GM18907 (cell line): ENCODE data around the gene TRPV5.

Source experiments
- ATAC-seq: cut with Tn5 transposase; IDR thresholded peaks from one replicate; pipeline ENCODE4 v1.9.1; 2021; ENCODE audit warnings: mild to moderate bottlenecking, moderate library complexity; ENCODE audit not compliant: unreplicated experiment

The TRPV5 gene

DNA sequence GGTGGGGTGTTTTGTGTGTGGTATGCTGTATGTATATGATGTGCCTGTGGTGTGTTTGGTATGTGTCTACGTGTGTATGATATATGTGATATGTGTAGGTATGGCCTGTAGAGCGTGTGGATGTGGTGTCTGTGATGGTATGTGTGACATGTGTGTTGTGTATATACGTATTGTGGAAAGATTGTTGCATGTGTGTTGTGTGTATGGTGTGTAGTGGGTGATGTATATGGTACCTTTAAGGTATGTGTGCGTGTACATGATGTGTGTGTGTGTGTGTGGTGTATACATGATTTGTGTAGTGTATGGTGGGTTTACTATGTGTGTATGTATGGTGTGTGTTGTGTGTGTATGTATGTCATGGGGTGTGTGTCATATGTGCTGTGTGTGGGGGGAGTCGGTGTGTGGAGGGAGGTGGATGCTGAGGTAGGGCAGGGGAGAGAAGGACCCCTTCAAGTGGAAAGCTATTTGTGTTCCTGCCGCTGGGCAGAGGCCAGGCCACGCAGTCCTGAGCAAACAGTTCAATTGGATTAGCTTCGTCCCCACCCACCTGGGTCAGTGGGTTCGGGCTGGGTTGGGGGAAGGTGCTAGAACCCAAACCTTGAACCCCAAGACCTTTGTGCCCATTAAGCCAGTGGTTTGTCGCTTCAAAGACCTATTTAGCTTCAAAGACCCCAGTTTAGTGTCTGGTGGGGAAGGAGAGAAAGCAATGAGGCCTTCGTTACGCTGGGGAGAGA, 46.1 kb downstream of the TRPV5 start:
- no peak for ATAC-seq

DNA sequence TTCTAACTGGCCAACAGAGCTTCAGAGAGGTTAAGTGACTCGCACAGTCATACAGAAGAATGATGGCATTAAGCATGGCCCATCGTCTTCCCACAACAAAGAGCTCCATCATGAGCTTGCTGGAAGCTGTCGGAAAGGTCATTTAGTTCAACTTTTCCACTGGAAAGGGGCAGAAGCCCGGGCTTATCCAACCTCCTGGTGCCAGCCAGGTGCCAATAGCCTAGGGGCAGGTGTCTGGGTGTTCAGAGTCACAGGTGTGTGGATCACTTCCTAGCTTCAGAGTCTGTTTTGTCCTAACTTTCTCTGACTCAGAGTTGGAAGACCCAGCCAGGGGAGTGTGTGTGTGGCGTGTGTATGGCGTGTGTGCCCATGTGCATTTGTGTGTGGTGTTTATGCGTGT, 46.7 kb downstream of the TRPV5 start:
- no peak for ATAC-seq

- ATAC-seq: no peak
Measured at GRCh38 chr7:142885311-142886230, 48.0 kb downstream of the TRPV5 start, which contains the start of gene TRPV6. Gene TRPV6 (minus strand): TSS chr7:142885745.

GRCh38 chr7:142884286-142884640, 49.3 kb downstream of the TRPV5 start:
- ATAC-seq: no peak

DNA sequence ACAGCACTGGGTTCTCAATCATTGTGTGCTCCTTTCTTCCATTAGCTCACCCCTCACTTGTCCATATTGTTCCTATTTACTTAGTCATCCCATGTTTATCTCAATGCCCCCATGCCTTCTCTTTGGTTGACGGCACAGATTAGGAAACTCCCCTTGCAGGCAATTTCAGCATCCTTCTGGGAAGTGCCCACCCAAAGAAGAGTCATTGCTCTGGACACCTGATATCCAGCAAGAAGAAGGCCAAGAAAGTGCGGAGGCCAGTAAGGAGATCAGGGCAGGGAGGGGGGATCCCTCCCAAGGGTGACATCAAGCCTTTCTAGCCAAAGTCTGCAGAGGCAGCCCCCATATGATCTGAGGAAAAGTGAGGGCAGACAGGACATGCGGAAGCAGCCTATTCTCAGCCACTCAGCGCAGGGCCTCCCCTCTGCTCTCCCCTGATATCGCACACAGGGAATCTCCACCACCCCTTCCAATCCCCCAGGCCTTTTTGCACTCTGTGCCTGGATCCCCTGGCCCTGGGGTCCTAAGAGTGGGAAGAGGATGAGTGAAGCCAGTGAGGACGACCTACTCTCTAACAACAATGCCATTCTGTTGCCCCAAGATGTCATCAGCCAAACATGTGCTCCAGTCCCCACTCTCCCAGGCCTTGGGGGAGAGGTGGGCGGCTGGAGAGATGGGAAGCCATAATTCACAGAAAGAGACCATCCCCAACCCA, 49.8 kb downstream of the TRPV5 start:
- ATAC-seq: no peak

GRCh38 chr7:142883145-142883544, 50.4 kb downstream of the TRPV5 start:
- ATAC-seq: no peak

- ATAC-seq: no peak
Measured at GRCh38 chr7:142882338-142882678, 51.2 kb downstream of the TRPV5 start.

DNA sequence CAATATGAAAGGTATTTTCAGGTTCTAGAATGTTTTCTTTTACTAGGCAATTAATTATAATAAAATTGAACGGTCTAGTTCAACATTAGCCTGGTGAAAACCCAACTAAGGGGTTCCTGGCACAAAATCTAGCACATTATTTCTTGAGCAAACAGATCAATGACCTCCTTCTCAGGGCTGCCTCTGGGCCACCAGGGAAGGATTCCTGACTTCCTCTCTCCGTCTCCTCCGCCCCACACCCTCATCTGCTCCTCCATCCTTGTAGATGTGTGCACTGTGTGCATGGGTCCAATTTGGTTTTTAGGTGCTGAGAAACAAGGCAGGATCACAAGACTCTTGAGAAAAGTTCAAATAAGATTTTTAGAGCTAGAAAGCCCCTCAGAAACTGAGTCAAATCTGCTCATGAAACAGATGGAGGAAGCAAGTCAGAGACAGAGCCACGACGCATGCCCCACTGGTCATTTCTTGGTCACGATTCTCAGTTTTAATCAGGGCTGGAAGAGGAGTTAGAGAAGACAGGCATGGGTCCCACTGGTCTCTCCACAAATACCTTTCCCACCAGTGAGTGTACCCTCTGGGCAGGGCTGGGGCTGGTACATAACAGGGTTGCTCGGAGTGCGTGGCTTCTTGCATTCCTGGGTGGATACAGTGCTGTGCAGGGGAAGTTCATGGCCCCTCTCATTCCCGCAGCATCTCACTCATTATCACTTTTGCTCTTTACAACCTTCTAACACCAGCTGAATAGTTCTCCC, 51.8 kb downstream of the TRPV5 start:
- ATAC-seq: no peak

- no peak for ATAC-seq
Measured at GRCh38 chr7:142880876-142881505, 52.6 kb downstream of the TRPV5 start.

- no peak for ATAC-seq
Measured at GRCh38 chr7:142879060-142879459, 54.5 kb downstream of the TRPV5 start.

DNA sequence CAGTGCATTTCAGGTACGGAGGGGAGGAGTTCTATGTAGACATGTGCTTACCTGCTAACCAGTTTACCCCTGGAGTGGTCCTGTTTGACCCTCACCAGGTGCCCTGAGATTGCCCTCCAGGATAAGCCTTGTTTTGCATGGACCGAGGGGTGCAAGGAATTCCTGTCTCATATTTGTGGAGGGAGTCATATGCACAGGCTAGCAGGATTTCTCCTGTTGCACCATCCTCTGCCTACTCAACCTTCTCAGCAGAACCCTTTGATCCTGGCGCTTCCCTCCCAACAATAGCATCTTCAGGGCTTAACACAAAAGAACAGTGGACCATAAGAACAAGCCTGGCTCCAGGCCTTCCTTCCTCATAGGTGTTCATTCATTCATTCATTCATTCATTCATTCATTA, 55.2 kb downstream of the TRPV5 start:
- no peak for ATAC-seq

DNA sequence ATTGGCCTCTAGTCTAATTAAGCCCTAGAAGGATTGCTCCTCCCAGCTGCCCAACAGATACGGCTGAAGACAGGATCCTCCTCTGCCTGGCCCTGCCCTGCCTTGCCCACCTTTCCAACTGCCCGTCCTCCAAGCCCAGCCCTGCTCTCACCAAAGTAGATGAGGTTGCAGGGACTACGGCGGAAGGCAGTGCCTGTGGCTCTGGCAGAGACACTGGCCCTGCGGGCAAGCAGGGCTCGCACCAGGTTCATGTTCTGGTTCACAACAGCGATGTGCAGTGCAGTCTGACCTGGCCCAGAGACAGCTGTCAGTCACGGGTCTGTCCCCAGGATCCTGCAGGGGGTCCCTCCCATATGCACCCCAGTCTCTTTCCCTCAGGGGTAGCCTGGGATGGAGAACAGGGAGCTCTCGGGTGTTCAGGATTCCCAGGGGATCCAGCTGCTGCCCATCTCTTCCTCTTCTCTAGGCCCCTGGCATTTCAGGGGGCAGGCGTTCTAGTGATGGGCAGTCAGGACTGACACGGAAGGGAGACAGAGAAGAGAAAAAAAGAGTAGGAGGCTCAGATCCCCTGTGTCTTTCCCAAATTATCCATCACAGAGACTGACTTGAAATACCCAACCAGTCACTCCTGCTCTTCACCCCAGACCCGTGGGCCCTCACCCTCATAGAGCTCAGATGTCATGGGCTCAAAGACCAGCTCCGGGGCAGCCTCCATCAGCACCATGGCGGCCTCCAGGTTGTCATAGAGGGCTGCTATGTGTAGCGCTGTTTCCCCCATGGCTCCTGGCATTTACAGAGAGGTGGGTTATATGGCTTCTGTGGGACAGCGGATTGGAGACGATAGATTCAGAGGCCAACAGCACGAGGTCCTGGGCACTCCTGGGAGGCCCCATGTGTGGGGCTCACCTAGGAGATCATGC, 56.3 kb downstream of the TRPV5 start:
- no peak for ATAC-seq

DNA sequence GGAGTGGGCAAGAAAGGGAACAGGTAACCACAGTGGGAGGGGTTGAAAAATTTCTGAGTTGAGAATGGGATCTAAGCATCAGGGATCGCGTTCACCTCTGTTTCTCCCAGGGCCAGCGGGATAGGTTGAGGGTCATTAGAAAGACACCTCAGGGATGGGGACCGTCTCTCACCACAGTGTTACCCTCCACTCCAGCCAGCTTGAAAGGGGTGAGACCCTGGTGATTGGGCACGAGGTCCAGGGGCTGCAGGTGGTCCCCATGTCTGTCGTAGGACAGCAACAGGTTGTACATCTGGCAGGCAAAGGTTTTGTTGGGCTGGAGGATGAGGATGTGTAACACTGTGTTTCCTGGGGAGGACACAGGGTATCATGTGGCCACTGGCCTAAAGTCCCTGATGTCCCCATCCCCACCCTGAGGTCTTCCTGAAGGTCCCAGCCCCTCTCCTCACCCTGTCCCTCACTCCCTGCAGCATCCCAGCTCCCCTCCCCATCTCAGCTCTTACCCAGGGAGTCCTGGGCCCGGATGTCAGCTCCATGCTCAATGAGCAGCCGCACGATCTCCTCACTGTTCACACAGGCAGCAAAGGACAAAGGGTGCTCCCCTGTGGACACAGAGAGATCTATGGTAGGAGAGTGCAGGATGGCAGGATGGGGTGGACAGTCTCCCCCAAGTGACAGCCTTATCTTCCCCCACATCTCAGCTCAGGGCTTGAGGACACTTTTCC, 57.1 kb downstream of the TRPV5 start:
- ATAC-seq: no peak

- ATAC-seq: no peak
Measured at GRCh38 chr7:142875456-142875855, 58.1 kb downstream of the TRPV5 start.

DNA sequence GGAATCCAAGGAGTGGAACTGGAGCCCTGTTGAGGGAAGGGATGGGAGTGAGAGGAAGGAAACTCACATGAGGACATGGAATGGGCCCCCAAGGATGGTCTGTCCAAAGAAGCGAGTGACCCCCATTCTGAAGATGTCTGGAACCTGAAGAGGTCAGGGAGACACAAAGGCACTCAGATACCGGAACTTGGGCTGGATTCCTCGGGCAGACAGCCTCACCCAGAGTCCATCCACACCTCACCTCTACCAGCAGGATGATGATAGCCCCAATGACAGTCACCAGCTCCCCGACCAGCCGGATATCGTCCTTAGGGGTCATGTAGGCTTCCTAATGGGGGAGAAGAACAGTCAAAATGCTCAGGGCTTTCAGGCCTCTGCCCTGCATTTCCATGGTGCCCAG, 58.7 kb downstream of the TRPV5 start:
- ATAC-seq: no peak

DNA sequence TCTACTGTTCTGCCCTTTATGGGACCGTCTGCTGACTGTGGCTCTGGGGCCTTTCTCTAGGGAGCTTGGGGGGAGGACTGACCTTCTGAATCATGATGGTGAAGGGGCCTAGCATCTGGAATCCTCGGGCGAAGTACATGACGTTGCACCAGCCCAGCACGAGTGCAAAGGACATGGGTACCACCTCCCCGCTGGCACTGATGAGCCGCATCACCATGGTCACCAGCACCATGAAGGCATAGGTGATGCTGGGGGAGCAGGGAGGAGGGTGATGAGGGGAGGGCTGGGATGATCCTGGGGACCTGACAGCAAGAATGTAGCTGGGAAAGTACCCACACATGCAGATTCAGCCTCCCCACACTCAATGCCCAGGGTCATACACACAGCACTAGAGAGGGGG, 59.1 kb downstream of the TRPV5 start:
- no peak for ATAC-seq

GRCh38 chr7:142873871-142874270, 59.7 kb downstream of the TRPV5 start:
- no peak for ATAC-seq

DNA sequence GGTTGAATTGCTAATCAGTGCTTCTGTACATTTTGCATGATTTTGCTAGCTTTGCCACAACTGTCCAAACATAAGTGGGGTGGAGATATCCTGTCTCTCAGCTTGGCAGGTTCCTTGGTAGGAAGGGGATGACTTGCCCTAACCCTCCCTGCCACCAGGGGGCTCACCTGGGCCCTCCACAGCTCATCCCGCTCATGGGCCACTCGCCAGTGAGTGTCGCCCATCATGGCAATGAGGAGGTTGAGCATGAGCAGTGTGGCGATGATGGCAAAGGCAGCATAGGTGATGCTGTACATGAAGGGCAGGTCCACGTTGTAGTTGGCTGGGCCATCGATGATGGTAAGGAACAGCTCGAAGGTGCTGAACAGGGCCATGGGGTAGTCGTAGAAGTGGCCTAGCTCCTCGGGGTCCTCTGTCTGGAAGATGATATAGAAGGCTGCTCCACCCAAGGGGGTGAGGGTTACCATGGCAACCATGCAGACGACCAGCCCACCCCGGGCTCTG, 60.2 kb downstream of the TRPV5 start:
- ATAC-seq: peak; percentile 77
